Endothelial cell of umbilical vein (primary cell): ENCODE results near the gene MBNL2.

Experiments used
- EZH2 ChIP-seq: IDR thresholded peaks from 2 replicates; pipeline ENCODE4 v1.6.1; 2012; ENCODE audit warnings: borderline replicate concordance, low read depth, mild to moderate bottlenecking, moderate library complexity, low read length, inconsistent platforms; ENCODE audit not compliant: severe bottlenecking
- MYC ChIP-seq: IDR thresholded peaks from one replicate; pipeline ENCODE4 v1.6.1; 2011; ENCODE audit warnings: mild to moderate bottlenecking, low read depth, low read length

DNA sequence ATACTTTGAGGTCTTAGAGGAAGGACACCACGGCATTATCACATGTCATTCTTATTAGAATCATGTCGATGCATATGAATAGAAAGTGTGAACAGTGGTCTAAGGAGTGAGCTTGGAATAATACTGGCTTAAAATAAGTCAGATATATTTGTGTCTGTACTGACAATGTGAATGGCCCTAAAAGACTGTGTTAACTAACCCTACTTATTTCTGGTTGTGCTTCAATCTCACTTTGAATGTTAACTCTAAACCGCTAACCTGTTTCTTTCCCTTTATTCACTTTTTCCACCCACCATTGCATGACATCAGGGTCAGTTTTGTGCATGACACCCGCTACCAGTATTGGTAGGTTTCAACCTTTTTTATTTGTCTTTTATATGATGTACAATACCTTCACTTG lies 142.7 kb downstream of the MBNL2 start:
- TF ChIP-seq EZH2 (no peak), MYC (no peak)
